Fibroblast of lung (primary cell): ENCODE results near the gene DPPA5. TPM values are rescaled to one million over a fixed set of nuclear protein-coding genes. Genes with fewer than 3 reads are reported as not detected.

ENCODE experiments used
- DNase-seq, 2 donors: peaks; one replicate each; pipeline versions ENCODE4 v3.0.0 to v3.0.0-alpha.2; 2010; ENCODE audit warnings: low read depth in 2 of 2
- H2AFZ ChIP-seq: 2 replicates; pipeline ENCODE4 v1.5.1; 2012; ENCODE audit warnings: low read length, control low read depth, inconsistent platforms
- H3K27ac ChIP-seq: 2 replicates; pipeline ENCODE4 v1.5.1; 2011; ENCODE audit warnings: low read length, control low read depth; ENCODE audit not compliant: insufficient read depth
- H3K27me3 ChIP-seq: 2 replicates; pipeline ENCODE4 v1.5.1; 2011; ENCODE audit warnings: mild to moderate bottlenecking, low read length; ENCODE audit not compliant: control insufficient read depth, insufficient read depth
- H3K36me3 ChIP-seq: 2 replicates; pipeline ENCODE4 v1.5.1; 2011; ENCODE audit warnings: low read length; ENCODE audit not compliant: control insufficient read depth, insufficient read depth
- H3K4me1 ChIP-seq: 2 replicates; pipeline ENCODE4 v1.5.1; 2011; ENCODE audit warnings: low read length; ENCODE audit not compliant: control insufficient read depth, insufficient read depth; ENCODE audit errors: extremely low read depth
- H3K4me2 ChIP-seq: 2 replicates; pipeline ENCODE4 v1.5.1; 2011; ENCODE audit warnings: low read length, control low read depth; ENCODE audit not compliant: insufficient read depth; ENCODE audit errors: extremely low read depth
- H3K4me3 ChIP-seq, 4 experiments: fragments of 200-600 bp in 1 of 4; sonication (generic) in 1 of 4; replicated peaks in 1 of 4; 2 replicates each; pipeline ENCODE4 v1.5.1; 2011 to 2016; ENCODE audit warnings: low read length in 4 of 4, low read depth in 3 of 4, mild to moderate bottlenecking in 3 of 4, control low read depth in 2 of 4, inconsistent platforms in 1 of 4, mixed read lengths in 1 of 4; ENCODE audit not compliant: insufficient read depth in 1 of 4; ENCODE audit errors: control extremely low read depth in 1 of 4
- H3K79me2 ChIP-seq: 2 replicates; pipeline ENCODE4 v1.5.1; 2012; ENCODE audit warnings: mild to moderate bottlenecking, low read length, inconsistent platforms; ENCODE audit not compliant: control insufficient read depth, insufficient read depth
- H3K9ac ChIP-seq: 2 replicates; pipeline ENCODE4 v1.5.1; 2011; ENCODE audit warnings: mild to moderate bottlenecking, low read length, control low read depth; ENCODE audit not compliant: insufficient read depth
- H3K9me3 ChIP-seq: 2 replicates; pipeline ENCODE4 v1.5.1; 2012; ENCODE audit warnings: low read depth, low read length; ENCODE audit not compliant: control insufficient read depth, insufficient read depth
- H4K20me1 ChIP-seq: 2 replicates; pipeline ENCODE4 v1.5.1; 2011; ENCODE audit warnings: low read length; ENCODE audit not compliant: control insufficient read depth, insufficient read depth; ENCODE audit errors: extremely low read depth
- CTCF ChIP-seq, 2 donors: IDR thresholded peaks in 1 of 2; conservative IDR thresholded peaks in 1 of 2; 1 replicate in 1 of 2; 2 replicates in 1 of 2; pipeline ENCODE4 v1.5.1; 2011 to 2012; ENCODE audit warnings: low read length in 2 of 2, control low read depth in 1 of 2, inconsistent platforms in 1 of 2, low read depth in 1 of 2, mild to moderate bottlenecking in 1 of 2
- EZH2 ChIP-seq: IDR thresholded peaks from 2 replicates; pipeline ENCODE4 v1.5.1; 2012; ENCODE audit warnings: low read length, control low read depth, mild to moderate bottlenecking; ENCODE audit errors: missing control alignments
- polyA minus RNA-seq: library from RNA; depleted of rRNA, polyadenylated mRNA; stranded (reverse); fragments of >200 nt; gene quantifications from 2 replicates; pipeline ENCODE4 v1.2.3, GENCODE V29; 2011; ENCODE audit warnings: low replicate concordance
- polyA plus RNA-seq, 2 donors: library from polyadenylated mRNA; depleted of rRNA in 1 of 2; stranded (reverse) in 1 of 2; unstranded in 1 of 2; fragments of >200 nt; gene quantifications; 2 replicates each; pipeline ENCODE4 v1.2.1, GENCODE V29; 2011 to 2012; ENCODE audit warnings: missing spikeins in 1 of 2
- total RNA-seq: library from RNA; depleted of rRNA; stranded (reverse); fragments of >200 nt; gene quantifications from 2 replicates; pipeline ENCODE4 v1.2.1, GENCODE V29; 2014

The DPPA5 gene
- total RNA-seq, result not detected in 2 replicates
- not detected in 2 replicates for polyA plus RNA-seq
- not detected in 2 replicates for polyA plus RNA-seq (2012)
- not detected in 2 replicates for polyA minus RNA-seq

GRCh38 chr6:73353636-73354593 is at the start of gene DPPA5:
DPPA5 (minus strand) TSS chr6:73354276; CDS start chr6:73354225, 51 bp downstream.
- no peak within 1 kb of the TSS for H2AFZ ChIP-seq
- no peaks in the 10 kb centered on the region for H3K4me1 ChIP-seq
- H3K9ac ChIP-seq, result no peak within 1 kb of the TSS
- DNase-seq, result no peak
- no peaks in the 10 kb centered on the region for H3K9me3 ChIP-seq
- no peaks in the 10 kb centered on the region for H3K27me3 ChIP-seq
- H3K4me3 ChIP-seq, result no peak within 1 kb of the TSS
- H3K4me2 ChIP-seq, result no peak within 1 kb of the TSS
- H3K36me3 ChIP-seq, result no peaks in the 10 kb centered on the region
- H3K79me2 ChIP-seq, result no peaks in the 10 kb centered on the region
- H3K27ac ChIP-seq, result no peak within 1 kb of the TSS
- H4K20me1 ChIP-seq, result no peaks in the 10 kb centered on the region
- TF ChIP-seq EZH2, result no peak
- no peak for TF ChIP-seq CTCF (conservative IDR thresholded peaks at IDR 0.05 in 1 of 2, IDR thresholded peaks at IDR 0.05 in 1 of 2; ENCODE audit: low read depth in 1 of 2, low read length in 2 of 2)

GRCh38 chr6:73400656-73401055 is 46.6 kb upstream of the DPPA5 start:
- TF ChIP-seq EZH2 (no peak), CTCF (conservative IDR thresholded peaks at IDR 0.05 in 1 of 2, IDR thresholded peaks at IDR 0.05 in 1 of 2; ENCODE audit: low read depth in 1 of 2, low read length in 2 of 2) (no peak)
- H3K79me2 ChIP-seq, result no peaks in the 10 kb centered on the region
- no peak overlapping the region for H3K9ac ChIP-seq
- DNase-seq, result no peak
- H2AFZ ChIP-seq, result no peak overlapping the region
- no peaks in the 10 kb centered on the region for H3K36me3 ChIP-seq
- no peaks in the 10 kb centered on the region for H3K4me1 ChIP-seq
- H3K4me2 ChIP-seq, result no peak overlapping the region
- H4K20me1 ChIP-seq, result no peaks in the 10 kb centered on the region
- H3K9me3 ChIP-seq, result no peaks in the 10 kb centered on the region
- no peak overlapping the region for H3K4me3 ChIP-seq
- H3K27ac ChIP-seq, result no peak overlapping the region
- H3K27me3 ChIP-seq, result no peaks in the 10 kb centered on the region

- Histone ChIP-seq H2AFZ (no peak overlapping the region), H3K9me3 (no peaks in the 10 kb centered on the region), H3K27me3 (no peaks in the 10 kb centered on the region), H3K4me1 (no peaks in the 10 kb centered on the region), H3K79me2 (no peaks in the 10 kb centered on the region), H3K4me3 (no peak overlapping the region), H3K27ac (no peak overlapping the region), H3K9ac (no peak overlapping the region), H3K36me3 (no peaks in the 10 kb centered on the region), H3K4me2 (no peak overlapping the region), H4K20me1 (no peaks in the 10 kb centered on the region)
- TF ChIP-seq EZH2, result no peak
- no peak for TF ChIP-seq CTCF (conservative IDR thresholded peaks at IDR 0.05 in 1 of 2, IDR thresholded peaks at IDR 0.05 in 1 of 2; ENCODE audit: low read depth in 1 of 2, low read length in 2 of 2)
- no peak for DNase-seq
Measured at GRCh38 chr6:73395875-73396274, 41.8 kb upstream of the DPPA5 start.
